WERI-Rb-1 (cell line): Measurements from ENCODE around the gene ABCE1.

Experiments
- DNase-seq: peaks from one replicate; pipeline ENCODE4 v3.0.0-alpha.2; 2020
- H3K27ac ChIP-seq: fragments of 250-450 bp; sonication (Bioruptor Pico); 2 replicates; pipeline ENCODE4 v1.5.1; 2020; ENCODE audit warnings: mild to moderate bottlenecking, moderate library complexity
- H3K27me3 ChIP-seq: fragments of 250-450 bp; sonication (Bioruptor Pico); 2 replicates; pipeline ENCODE4 v1.5.1; 2021; ENCODE audit warnings: mild to moderate bottlenecking, low read depth, moderate library complexity; ENCODE audit not compliant: insufficient read depth, severe bottlenecking
- H3K36me3 ChIP-seq: fragments of 250-450 bp; sonication (Bioruptor Pico); 2 replicates; pipeline ENCODE4 v1.5.1; 2020; ENCODE audit warnings: mild to moderate bottlenecking, moderate library complexity
- H3K4me3 ChIP-seq: 2 replicates; pipeline ENCODE4 v1.5.1; 2011; ENCODE audit warnings: low read depth, mild to moderate bottlenecking, control low read depth, low read length
- H3K9me3 ChIP-seq: fragments of 250-450 bp; sonication (Bioruptor Pico); 2 replicates; pipeline ENCODE4 v1.5.1; 2021; ENCODE audit warnings: mild to moderate bottlenecking, moderate library complexity; ENCODE audit not compliant: severe bottlenecking
- CTCF ChIP-seq: IDR thresholded peaks from 2 replicates; pipeline ENCODE4 v1.5.1; 2011; ENCODE audit warnings: low read depth, mild to moderate bottlenecking, control low read depth, inconsistent platforms, low read length

Gene ABCE1

GRCh38 chr4:145093638-145094037 is 4.5 kb upstream of the ABCE1 start:
- H3K36me3 ChIP-seq = peaks cover 68% of the 10 kb centered on the region
- DNase-seq = no peak
- TF ChIP-seq CTCF = no peak
- no peaks in the 10 kb centered on the region for H3K27me3 ChIP-seq
- H3K27ac ChIP-seq = no peak overlapping the region
- no peak overlapping the region for H3K4me3 ChIP-seq
- H3K9me3 ChIP-seq = no peaks in the 10 kb centered on the region

- H3K4me3 ChIP-seq = peak overlapping the region; percentile 89
- H3K27ac ChIP-seq = peak overlapping the region; percentile 92
- H3K9me3 ChIP-seq = no peaks in the 10 kb centered on the region
- DNase-seq = no peak
- no peak for TF ChIP-seq CTCF
- H3K36me3 ChIP-seq = peaks cover 38% of the 10 kb centered on the region
- H3K27me3 ChIP-seq = no peaks in the 10 kb centered on the region
Observed at GRCh38 chr4:145097331-145097820, 735 bp upstream of the ABCE1 start.

- TF ChIP-seq CTCF = no peak
- peak overlapping the region; percentile 89 for H3K4me3 ChIP-seq
- H3K27me3 ChIP-seq = no peaks in the 10 kb centered on the region
- no peak for DNase-seq
- peak overlapping the region; percentile 92 for H3K27ac ChIP-seq
- peaks cover 28% of the 10 kb centered on the region for H3K36me3 ChIP-seq
- H3K9me3 ChIP-seq = no peaks in the 10 kb centered on the region
Observed at GRCh38 chr4:145098675-145099037, 545 bp downstream of the ABCE1 start.

- H3K4me3 ChIP-seq = peak overlapping the region; percentile 89
- H3K27me3 ChIP-seq = no peaks in the 10 kb centered on the region
- H3K27ac ChIP-seq = no peak overlapping the region
- no peak for DNase-seq
- peaks cover 23% of the 10 kb centered on the region for H3K36me3 ChIP-seq
- TF ChIP-seq CTCF = no peak
- H3K9me3 ChIP-seq = no peaks in the 10 kb centered on the region
Observed at GRCh38 chr4:145099653-145100052, 1.5 kb downstream of the ABCE1 start.

- H3K36me3 ChIP-seq = peaks cover 22% of the 10 kb centered on the region
Observed at GRCh38 chr4:145101091-145101490, 3.0 kb downstream of the ABCE1 start.

More at GRCh38 chr4:145101091-145101490, 3.0 kb downstream of the ABCE1 start:
- H3K27me3 ChIP-seq = no peaks in the 10 kb centered on the region
- H3K9me3 ChIP-seq = no peaks in the 10 kb centered on the region
- H3K4me3 ChIP-seq = no peak overlapping the region
- no peak for DNase-seq
- no peak overlapping the region for H3K27ac ChIP-seq
- no peak for TF ChIP-seq CTCF
